SK-N-SH (cell line): Measurements from ENCODE around the gene PTPRG. TPM values are rescaled to one million over a fixed set of nuclear protein-coding genes. Genes with fewer than 3 reads are reported as not detected.

Experiments used
- CTCF ChIA-PET: fragments of 300-600, 350-600 bp; formaldehyde crosslinking; extraction: SDS; loops from one replicate; lab custom pipeline; 2021; lab: Yijun Ruan, JAX
- POLR2A ChIA-PET: fragments of 350-600 bp; sonication (Branson Sonifier 250); formaldehyde crosslinking; extraction: SDS; loops from one replicate; lab custom pipeline; 2020; ENCODE audit warnings: antibody characterized with exemption, inconsistent platforms; lab: Yijun Ruan, JAX
- DNase-seq: peaks from one replicate; pipeline ENCODE4 v3.0.0; 2012
- H2AFZ ChIP-seq: fragments of 200-600 bp; sonication (generic); 2 replicates; pipeline ENCODE4 v1.8.1; 2016; ENCODE audit warnings: antibody characterized with exemption, mild to moderate bottlenecking, low read depth
- H3F3A ChIP-seq: fragments of 200-600 bp; sonication (generic); replicated peaks from 2 replicates; pipeline ENCODE3; 2016; ENCODE audit warnings: antibody characterized with exemption, mild to moderate bottlenecking; ENCODE audit not compliant: insufficient read depth
- H3K27ac ChIP-seq, 2 experiments: fragments of 200-500 bp in 1 of 2; fragments of 200-600 bp in 1 of 2; sonication (Bioruptor generic) in 1 of 2; sonication (generic), shearing (Covaris generic) in 1 of 2; 2 replicates each; pipeline versions ENCODE4 v1.5.1 to v1.6.1; 2014 to 2016; ENCODE audit warnings: low read depth in 2 of 2, inconsistent platforms in 1 of 2, low read length in 1 of 2, mild to moderate bottlenecking in 1 of 2, mixed read lengths in 1 of 2
- H3K27me3 ChIP-seq: fragments of 200-600 bp; sonication (generic), shearing (Covaris generic); 2 replicates; pipeline ENCODE4 v1.6.1; 2016; ENCODE audit warnings: mixed run types; ENCODE audit not compliant: insufficient read depth
- H3K36me3 ChIP-seq, 2 experiments: fragments of 200-500 bp in 1 of 2; fragments of 200-600 bp in 1 of 2; sonication (Bioruptor generic) in 1 of 2; sonication (generic) in 1 of 2; replicated peaks in 1 of 2; 2 replicates each; pipeline versions ENCODE3 to v1.5.1; 2014 to 2016; ENCODE audit warnings: low read length in 1 of 2, mild to moderate bottlenecking in 1 of 2; ENCODE audit not compliant: insufficient read depth in 2 of 2, control insufficient read depth in 1 of 2
- H3K4me1 ChIP-seq, 2 experiments: fragments of 200-500 bp in 1 of 2; fragments of 200-600 bp in 1 of 2; sonication (Bioruptor generic) in 1 of 2; sonication (generic), shearing (Covaris generic) in 1 of 2; 2 replicates each; pipeline versions ENCODE4 v1.5.1 to v1.6.1; 2014 to 2016; ENCODE audit warnings: low read depth in 1 of 2, low read length in 1 of 2, mixed run types in 1 of 2; ENCODE audit not compliant: insufficient read depth in 2 of 2, control insufficient read depth in 1 of 2
- H3K4me2 ChIP-seq: fragments of 200-600 bp; sonication (generic), shearing (Covaris generic); 2 replicates; pipeline ENCODE4 v1.6.1; 2017; ENCODE audit warnings: mixed run types
- H3K4me3 ChIP-seq, 2 experiments: fragments of 200-500 bp in 1 of 2; fragments of 200-600 bp in 1 of 2; sonication (Bioruptor generic) in 1 of 2; sonication (generic), shearing (Covaris generic) in 1 of 2; 2 replicates each; pipeline versions ENCODE4 v1.5.1 to v1.8.1; 2014 to 2016; ENCODE audit warnings: low read depth in 2 of 2, inconsistent platforms in 1 of 2, low read length in 1 of 2, mild to moderate bottlenecking in 1 of 2, mixed read lengths in 1 of 2, moderate library complexity in 1 of 2
- H3K79me2 ChIP-seq: fragments of 200-600 bp; sonication (generic); 2 replicates; pipeline ENCODE4 v1.8.1; 2017; ENCODE audit warnings: mild to moderate bottlenecking; ENCODE audit not compliant: insufficient read depth
- H3K9ac ChIP-seq: fragments of 200-600 bp; sonication (generic); 2 replicates; pipeline ENCODE4 v1.6.1; 2017; ENCODE audit warnings: mixed run types
- H3K9me2 ChIP-seq: fragments of 200-600 bp; sonication (generic); 2 replicates; pipeline ENCODE4 v1.6.1; 2017; ENCODE audit warnings: mixed run types
- H3K9me3 ChIP-seq: fragments of 200-600 bp; sonication (generic); 2 replicates; pipeline ENCODE4 v1.6.1; 2017; ENCODE audit warnings: mixed run types, mild to moderate bottlenecking, moderate library complexity
- H4K20me1 ChIP-seq: fragments of 200-600 bp; sonication (generic); 2 replicates; pipeline ENCODE4 v1.6.1; 2017; ENCODE audit warnings: mild to moderate bottlenecking, mixed run types; ENCODE audit not compliant: insufficient read depth
- CTCF ChIP-seq: fragments of 200-600 bp; sonication (generic); IDR thresholded peaks from 2 replicates; pipeline ENCODE4 v1.6.1; 2017; ENCODE audit warnings: antibody characterized with exemption, mild to moderate bottlenecking, moderate library complexity
- ELF1 ChIP-seq: IDR thresholded peaks from 2 replicates; pipeline ENCODE4 v1.4.0; 2012
- EP300 ChIP-seq, 2 experiments: IDR thresholded peaks; 2 replicates each; pipeline versions ENCODE4 v1.4.0 to v1.6.1; 2012; ENCODE audit warnings: borderline replicate concordance in 1 of 2, low read depth in 1 of 2, low read length in 1 of 2
- EZH2phosphoT487 ChIP-seq: fragments of 200-600 bp; sonication (generic); IDR thresholded peaks from 2 replicates; pipeline ENCODE4 v1.6.1; 2017; ENCODE audit warnings: low read depth, mixed run types, mild to moderate bottlenecking, antibody characterized with exemption, moderate library complexity, borderline replicate concordance
- FOSL2 ChIP-seq: IDR thresholded peaks from 2 replicates; pipeline ENCODE4 v1.4.0; 2012; ENCODE audit warnings: low read depth, mild to moderate bottlenecking, moderate library complexity, borderline replicate concordance
- FOXM1 ChIP-seq: IDR thresholded peaks from 2 replicates; pipeline ENCODE4 v1.4.0; 2012; ENCODE audit warnings: low read depth, mild to moderate bottlenecking
- GATA2 ChIP-seq: sonication (generic); formaldehyde crosslinking; IDR thresholded peaks from 2 replicates; pipeline ENCODE4 v1.5.0; 2020; ENCODE audit warnings: mild to moderate bottlenecking, missing genetic modification reagents
- MEF2A ChIP-seq: IDR thresholded peaks from 2 replicates; pipeline ENCODE4 v1.4.0; 2012; ENCODE audit warnings: low read depth, borderline replicate concordance
- RAD21 ChIP-seq: IDR thresholded peaks from 2 replicates; pipeline ENCODE4 v1.6.1; 2012; ENCODE audit warnings: mild to moderate bottlenecking, low read length
- RCOR1 ChIP-seq: fragments of 150-350 bp; IDR thresholded peaks from 2 replicates; pipeline ENCODE4 v1.6.1; 2017; ENCODE audit warnings: antibody characterized with exemption, low read length
- RXRA ChIP-seq: IDR thresholded peaks from 2 replicates; pipeline ENCODE4 v1.4.0; 2012; ENCODE audit warnings: low read depth, mild to moderate bottlenecking, borderline replicate concordance
- SMC3 ChIP-seq: IDR thresholded peaks from 2 replicates; pipeline ENCODE4 v1.6.1; 2012; ENCODE audit warnings: low read depth, low read length, improper control_type of control experiment
- TCF12 ChIP-seq: IDR thresholded peaks from 2 replicates; pipeline ENCODE4 v1.4.0; 2012
- TEAD4 ChIP-seq: IDR thresholded peaks from 2 replicates; pipeline ENCODE4 v1.4.0; 2012; ENCODE audit warnings: mild to moderate bottlenecking, borderline replicate concordance; ENCODE audit not compliant: insufficient read depth
- WGBS: methylation state at CpG from one replicate; pipeline ENCODE4 v1.1.6; 2017; ENCODE audit warnings: low lambda C conversion rate; 5-methylcytosine and 5-hydroxymethylcytosine counted together
- polyA plus RNA-seq, 3 experiments: library from polyadenylated mRNA; depleted of rRNA; stranded (reverse); fragments of >200 nt; gene quantifications; 2 replicates each; pipeline ENCODE4 v1.2.3, GENCODE V29; 2012
- TF ChIP-seq, protein P1 (sequence below): IDR thresholded peaks from 2 replicates; pipeline ENCODE4 v1.4.0; 2012; ENCODE audit warnings: low read depth
- TF ChIP-seq, protein P2 (sequence below): fragments of 150-350 bp; IDR thresholded peaks from 2 replicates; pipeline ENCODE4 v1.6.1; 2017; ENCODE audit warnings: antibody characterized with exemption, low read length, low read depth, borderline replicate concordance
- TF ChIP-seq, protein P3 (sequence below): IDR thresholded peaks from 2 replicates; pipeline ENCODE4 v1.6.1; 2012; ENCODE audit warnings: mild to moderate bottlenecking, low read depth, low read length, moderate library complexity
- TF ChIP-seq, protein P4 (sequence below): IDR thresholded peaks from 2 replicates; pipeline ENCODE4; 2012
- TF ChIP-seq, protein P5 (sequence below): IDR thresholded peaks from 2 replicates; pipeline ENCODE4 v1.4.0; 2012; ENCODE audit warnings: low read depth, borderline replicate concordance

PTPRG gene
- polyA plus RNA-seq, 1 of the 3 experiments (the other 2 are of a cell fraction), result 14.1 TPM

DNA sequence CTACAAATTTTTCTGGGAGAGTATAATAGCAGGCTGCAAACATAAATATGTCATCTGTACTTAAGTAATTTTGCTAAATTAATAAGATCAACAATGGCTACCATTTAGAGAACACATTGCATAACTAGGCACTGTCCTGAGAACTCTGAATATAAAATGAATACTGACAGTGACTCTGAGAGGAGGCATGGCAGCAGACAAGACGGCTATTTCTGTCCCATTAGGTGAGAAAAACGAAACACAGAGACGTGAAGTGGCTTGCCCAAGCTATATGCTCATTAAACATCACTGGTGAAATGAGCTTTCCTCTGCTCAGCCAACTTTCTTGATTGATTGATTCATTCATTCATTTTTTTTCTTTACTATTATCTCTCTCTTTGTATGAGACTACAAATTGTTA, 384.3 kb downstream of the PTPRG start:
- no peaks in the 10 kb centered on the region for H3K27me3 ChIP-seq
- H3K36me3 ChIP-seq, result no peaks in the 10 kb centered on the region
- H3K9me3 ChIP-seq, result no peaks in the 10 kb centered on the region
- WGBS, result 72% methylated on average over 3 of the region's 3 CpGs
- no peak overlapping the region for H3K4me2 ChIP-seq
- H3K4me1 ChIP-seq, result no peaks in the 10 kb centered on the region
- H3K4me3 ChIP-seq, result no peak overlapping the region
- CTCF ChIA-PET, result interaction anchor here (0.6 to 2.9 kb wide), 4 partner anchors 9 to 186 kb away, joined by 3 to 23 read pairs (median 6); no protein-coding TSS in a partner anchor
- no peak overlapping the region for H3K27ac ChIP-seq
- H3K79me2 ChIP-seq, result 0 out of 2 replicates have a peak, but pooled peaks cover under 1% of the 10 kb centered on the region
- H4K20me1 ChIP-seq, result no peaks in the 10 kb centered on the region
- TF ChIP-seq CTCF, result no peak
- no peak for TF ChIP-seq RCOR1
- TF ChIP-seq EZH2phosphoT487, result no peak
- no peak for TF ChIP-seq SMC3
- no peak for TF ChIP-seq TCF12
- TF ChIP-seq, protein P1, sequence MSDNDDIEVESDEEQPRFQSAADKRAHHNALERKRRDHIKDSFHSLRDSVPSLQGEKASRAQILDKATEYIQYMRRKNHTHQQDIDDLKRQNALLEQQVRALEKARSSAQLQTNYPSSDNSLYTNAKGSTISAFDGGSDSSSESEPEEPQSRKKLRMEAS, result no peak
- TF ChIP-seq MEF2A, result no peak
- no peak for TF ChIP-seq FOSL2
- TF ChIP-seq, protein P2, sequence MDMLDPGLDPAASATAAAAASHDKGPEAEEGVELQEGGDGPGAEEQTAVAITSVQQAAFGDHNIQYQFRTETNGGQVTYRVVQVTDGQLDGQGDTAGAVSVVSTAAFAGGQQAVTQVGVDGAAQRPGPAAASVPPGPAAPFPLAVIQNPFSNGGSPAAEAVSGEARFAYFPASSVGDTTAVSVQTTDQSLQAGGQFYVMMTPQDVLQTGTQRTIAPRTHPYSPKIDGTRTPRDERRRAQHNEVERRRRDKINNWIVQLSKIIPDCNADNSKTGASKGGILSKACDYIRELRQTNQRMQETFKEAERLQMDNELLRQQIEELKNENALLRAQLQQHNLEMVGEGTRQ, result no peak
- TF ChIP-seq EP300 (IDR thresholded peaks at IDR 0.05; ENCODE audit: borderline replicate concordance in 1 of 2, low read depth in 1 of 2, low read length in 1 of 2), result no peak
- TF ChIP-seq, protein P3, sequence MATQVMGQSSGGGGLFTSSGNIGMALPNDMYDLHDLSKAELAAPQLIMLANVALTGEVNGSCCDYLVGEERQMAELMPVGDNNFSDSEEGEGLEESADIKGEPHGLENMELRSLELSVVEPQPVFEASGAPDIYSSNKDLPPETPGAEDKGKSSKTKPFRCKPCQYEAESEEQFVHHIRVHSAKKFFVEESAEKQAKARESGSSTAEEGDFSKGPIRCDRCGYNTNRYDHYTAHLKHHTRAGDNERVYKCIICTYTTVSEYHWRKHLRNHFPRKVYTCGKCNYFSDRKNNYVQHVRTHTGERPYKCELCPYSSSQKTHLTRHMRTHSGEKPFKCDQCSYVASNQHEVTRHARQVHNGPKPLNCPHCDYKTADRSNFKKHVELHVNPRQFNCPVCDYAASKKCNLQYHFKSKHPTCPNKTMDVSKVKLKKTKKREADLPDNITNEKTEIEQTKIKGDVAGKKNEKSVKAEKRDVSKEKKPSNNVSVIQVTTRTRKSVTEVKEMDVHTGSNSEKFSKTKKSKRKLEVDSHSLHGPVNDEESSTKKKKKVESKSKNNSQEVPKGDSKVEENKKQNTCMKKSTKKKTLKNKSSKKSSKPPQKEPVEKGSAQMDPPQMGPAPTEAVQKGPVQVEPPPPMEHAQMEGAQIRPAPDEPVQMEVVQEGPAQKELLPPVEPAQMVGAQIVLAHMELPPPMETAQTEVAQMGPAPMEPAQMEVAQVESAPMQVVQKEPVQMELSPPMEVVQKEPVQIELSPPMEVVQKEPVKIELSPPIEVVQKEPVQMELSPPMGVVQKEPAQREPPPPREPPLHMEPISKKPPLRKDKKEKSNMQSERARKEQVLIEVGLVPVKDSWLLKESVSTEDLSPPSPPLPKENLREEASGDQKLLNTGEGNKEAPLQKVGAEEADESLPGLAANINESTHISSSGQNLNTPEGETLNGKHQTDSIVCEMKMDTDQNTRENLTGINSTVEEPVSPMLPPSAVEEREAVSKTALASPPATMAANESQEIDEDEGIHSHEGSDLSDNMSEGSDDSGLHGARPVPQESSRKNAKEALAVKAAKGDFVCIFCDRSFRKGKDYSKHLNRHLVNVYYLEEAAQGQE, result no peak
- no peak for TF ChIP-seq RXRA
- no peak for TF ChIP-seq RAD21
- no peak for TF ChIP-seq FOXM1
- no peak for TF ChIP-seq TEAD4
- no peak for TF ChIP-seq GATA2 (CRISPR knock-in tag)
- TF ChIP-seq, protein P4, sequence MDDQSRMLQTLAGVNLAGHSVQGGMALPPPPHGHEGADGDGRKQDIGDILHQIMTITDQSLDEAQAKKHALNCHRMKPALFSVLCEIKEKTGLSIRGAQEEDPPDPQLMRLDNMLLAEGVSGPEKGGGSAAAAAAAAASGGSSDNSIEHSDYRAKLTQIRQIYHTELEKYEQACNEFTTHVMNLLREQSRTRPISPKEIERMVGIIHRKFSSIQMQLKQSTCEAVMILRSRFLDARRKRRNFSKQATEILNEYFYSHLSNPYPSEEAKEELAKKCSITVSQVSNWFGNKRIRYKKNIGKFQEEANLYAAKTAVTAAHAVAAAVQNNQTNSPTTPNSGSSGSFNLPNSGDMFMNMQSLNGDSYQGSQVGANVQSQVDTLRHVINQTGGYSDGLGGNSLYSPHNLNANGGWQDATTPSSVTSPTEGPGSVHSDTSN, result no peak
- no peak for TF ChIP-seq ELF1
- TF ChIP-seq, protein P5, sequence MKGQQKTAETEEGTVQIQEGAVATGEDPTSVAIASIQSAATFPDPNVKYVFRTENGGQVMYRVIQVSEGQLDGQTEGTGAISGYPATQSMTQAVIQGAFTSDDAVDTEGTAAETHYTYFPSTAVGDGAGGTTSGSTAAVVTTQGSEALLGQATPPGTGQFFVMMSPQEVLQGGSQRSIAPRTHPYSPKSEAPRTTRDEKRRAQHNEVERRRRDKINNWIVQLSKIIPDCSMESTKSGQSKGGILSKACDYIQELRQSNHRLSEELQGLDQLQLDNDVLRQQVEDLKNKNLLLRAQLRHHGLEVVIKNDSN, result no peak
- no peak overlapping the region for H3K9ac ChIP-seq
- POLR2A ChIA-PET, result no interaction called here
- DNase-seq, result no peak
- no peak overlapping the region for H2AFZ ChIP-seq
- H3K9me2 ChIP-seq, result no peaks in the 10 kb centered on the region
- no peaks in the 10 kb centered on the region for H3F3A ChIP-seq
